ENCODE data around the gene ADCK1. TPM values are rescaled to one million over a fixed set of nuclear protein-coding genes. Genes with fewer than 3 reads are reported as not detected.
"Not testable (repeated sequence)": the region's sequence is repeated elsewhere in the genome, so short reads cannot be mapped to it uniquely, and the experiment has no call there.

The ADCK1 gene
- total RNA-seq, 1 experiment from 2014 or later, result 8.8 TPM

GRCh38 chr14:77947372-77947771 is 147.5 kb downstream of the ADCK1 start:
- Histone ChIP-seq H3K9me3 (peaks cover 12% of the 10 kb centered on the region; the same call in 1 of the 2 replicates), H3K4me1 (no peaks in the 10 kb centered on the region), H3K36me3 (ENCODE audit: control insufficient read depth, insufficient read depth, low read length) (no peaks in the 10 kb centered on the region), H3K4me3 (ENCODE audit: low read depth, low read length) (no peak overlapping the region), H3K27me3 (replicated peaks; ENCODE audit: control insufficient read depth, insufficient read depth, low read length) (no peaks in the 10 kb centered on the region)
- BruUV-seq (replicated peaks), result no TSS peak
- Mint-ChIP-seq H3K4me3 (ENCODE audit: unreplicated experiment) (no peak overlapping the region), H3K36me3 (ENCODE audit: insufficient read depth, unreplicated experiment) (no peaks in the 10 kb centered on the region), H3K9me3 (ENCODE audit: unreplicated experiment) (peaks cover 18% of the 10 kb centered on the region), H3K27me3 (ENCODE audit: insufficient read depth, unreplicated experiment) (peaks cover 3% of the 10 kb centered on the region), H3K27ac (ENCODE audit: unreplicated experiment) (no peak overlapping the region), H3K4me1 (ENCODE audit: low read depth, unreplicated experiment) (no peaks in the 10 kb centered on the region)
- intact Hi-C loops (cut with micrococcal nuclease; ENCODE audit: unreplicated experiment), result no loop called here
- no peak for DNase-seq
- no peak for TF ChIP-seq CTCF (IDR thresholded peaks at IDR 0.05; ENCODE audit: insufficient read depth in 1 of 2, low read depth in 1 of 2, low read length in 1 of 2, severe bottlenecking in 1 of 2, unreplicated experiment in 1 of 2)
- ChIA-PET POLR2A (no interaction called here), CTCF (no interaction called here)

- BruUV-seq (replicated peaks), result no TSS peak
- no peaks in the 10 kb centered on the region for H3K4me1 Mint-ChIP-seq (ENCODE audit: low read depth, unreplicated experiment)
- no peak overlapping the region for H3K27ac Mint-ChIP-seq (ENCODE audit: unreplicated experiment)
- CTCF ChIA-PET, result no interaction called here
- no peaks in the 10 kb centered on the region for H3K27me3 ChIP-seq (replicated peaks; ENCODE audit: control insufficient read depth, insufficient read depth, low read length)
- POLR2A ChIA-PET, result no interaction called here
- H3K27me3 Mint-ChIP-seq (ENCODE audit: insufficient read depth, unreplicated experiment), result peaks cover 3% of the 10 kb centered on the region
- H3K9me3 ChIP-seq, result peaks cover 12% of the 10 kb centered on the region; the same call in 1 of the 2 replicates
- no peak for DNase-seq
- H3K36me3 Mint-ChIP-seq (ENCODE audit: insufficient read depth, unreplicated experiment), result no peaks in the 10 kb centered on the region
- no peaks in the 10 kb centered on the region for H3K36me3 ChIP-seq (ENCODE audit: control insufficient read depth, insufficient read depth, low read length)
- TF ChIP-seq CTCF (IDR thresholded peaks at IDR 0.05; ENCODE audit: insufficient read depth in 1 of 2, low read depth in 1 of 2, low read length in 1 of 2, severe bottlenecking in 1 of 2, unreplicated experiment in 1 of 2), result no peak
- no peak overlapping the region for H3K4me3 Mint-ChIP-seq (ENCODE audit: unreplicated experiment)
- H3K4me1 ChIP-seq, result no peaks in the 10 kb centered on the region
- intact Hi-C loops (cut with micrococcal nuclease; ENCODE audit: unreplicated experiment), result no loop called here
- H3K4me3 ChIP-seq (ENCODE audit: low read depth, low read length), result no peak overlapping the region
- peaks cover 18% of the 10 kb centered on the region for H3K9me3 Mint-ChIP-seq (ENCODE audit: unreplicated experiment)
These were observed 150.6 kb downstream of the ADCK1 start for GRCh38 chr14:77950371-77951063.

GRCh38 chr14:77955816-77956484 is 156.0 kb downstream of the ADCK1 start:
- Mint-ChIP-seq H3K27ac (ENCODE audit: unreplicated experiment) (no peak overlapping the region), H3K27me3 (ENCODE audit: insufficient read depth, unreplicated experiment) (peaks cover 15% of the 10 kb centered on the region)
- BruUV-seq (replicated peaks), result no TSS peak

GRCh38 chr14:77959686-77960085 is 159.8 kb downstream of the ADCK1 start:
- BruUV-seq (replicated peaks); H3K36me3 ChIP-seq (ENCODE audit: control insufficient read depth, insufficient read depth, low read length); H3K9me3 ChIP-seq; POLR2A ChIA-PET; H3K4me1 Mint-ChIP-seq (ENCODE audit: low read depth, unreplicated experiment); CTCF ChIA-PET; H3K27me3 ChIP-seq (replicated peaks; ENCODE audit: control insufficient read depth, insufficient read depth, low read length); H3K27ac Mint-ChIP-seq (ENCODE audit: unreplicated experiment); H3K9me3 Mint-ChIP-seq (ENCODE audit: unreplicated experiment); H3K36me3 Mint-ChIP-seq (ENCODE audit: insufficient read depth, unreplicated experiment); H3K4me3 ChIP-seq (ENCODE audit: low read depth, low read length); H3K4me3 Mint-ChIP-seq (ENCODE audit: unreplicated experiment); intact Hi-C loops (cut with micrococcal nuclease; ENCODE audit: unreplicated experiment); H3K4me1 ChIP-seq; DNase-seq: not testable (repeated sequence)
- H3K27me3 Mint-ChIP-seq (ENCODE audit: insufficient read depth, unreplicated experiment), result peaks cover 17% of the 10 kb centered on the region

More at GRCh38 chr14:77955816-77956484, 156.0 kb downstream of the ADCK1 start:
- intact Hi-C loops (cut with micrococcal nuclease; ENCODE audit: unreplicated experiment), result no loop called here
- Histone ChIP-seq H3K36me3 (ENCODE audit: control insufficient read depth, insufficient read depth, low read length) (no peaks in the 10 kb centered on the region), H3K4me1 (no peaks in the 10 kb centered on the region), H3K27me3 (replicated peaks; ENCODE audit: control insufficient read depth, insufficient read depth, low read length) (no peaks in the 10 kb centered on the region), H3K9me3 (no peaks in the 10 kb centered on the region), H3K4me3 (ENCODE audit: low read depth, low read length) (no peak overlapping the region)
- CTCF ChIA-PET, result no interaction called here
- POLR2A ChIA-PET, result no interaction called here
- Mint-ChIP-seq H3K4me1 (ENCODE audit: low read depth, unreplicated experiment) (peaks cover 5% of the 10 kb centered on the region), H3K9me3 (ENCODE audit: unreplicated experiment) (no peaks in the 10 kb centered on the region), H3K4me3 (ENCODE audit: unreplicated experiment) (no peak overlapping the region), H3K36me3 (ENCODE audit: insufficient read depth, unreplicated experiment) (no peaks in the 10 kb centered on the region)
- DNase-seq, result no peak
- TF ChIP-seq CTCF (IDR thresholded peaks at IDR 0.05; ENCODE audit: insufficient read depth in 1 of 2, low read depth in 1 of 2, low read length in 1 of 2, severe bottlenecking in 1 of 2, unreplicated experiment in 1 of 2), result no peak
